Hepatocyte (in vitro differentiated cells): ENCODE data around the gene POGK.

ENCODE experiments used
- EZH2phosphoT487 ChIP-seq: fragments of 200-600 bp; sonication (generic); IDR thresholded peaks from one replicate; pipeline ENCODE4 v1.6.1; 2018; ENCODE audit warnings: antibody characterized with exemption, mild to moderate bottlenecking, low read depth, moderate library complexity; ENCODE audit not compliant: unreplicated experiment, severe bottlenecking
- TF ChIP-seq, protein P1 (sequence below): fragments of 200-600 bp; sonication (generic); IDR thresholded peaks from 2 replicates; pipeline ENCODE4 v1.5.1; 2016; ENCODE audit warnings: antibody characterized with exemption, mild to moderate bottlenecking; ENCODE audit not compliant: poor library complexity

DNA sequence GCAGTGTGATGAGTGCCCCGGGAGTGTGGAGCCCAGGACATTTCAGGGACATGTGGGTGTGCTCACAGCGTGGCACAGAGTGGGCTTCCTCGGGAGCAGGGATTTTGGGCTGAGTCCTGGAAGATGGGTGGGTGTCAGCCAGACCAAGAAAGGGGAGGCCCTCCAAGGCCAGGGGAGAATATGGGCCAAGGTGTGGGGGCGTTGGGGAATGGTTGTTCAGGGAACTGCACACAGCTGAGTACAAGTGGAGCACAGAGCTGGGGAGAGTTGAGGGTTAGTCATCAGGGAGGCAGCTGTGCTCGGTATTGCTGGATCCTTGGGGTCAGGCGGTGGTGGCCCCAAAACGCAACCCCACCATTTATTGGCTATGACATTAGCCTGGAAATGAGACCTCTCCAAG is 5.5 kb downstream of the POGK start:
- TF ChIP-seq, protein P1, sequence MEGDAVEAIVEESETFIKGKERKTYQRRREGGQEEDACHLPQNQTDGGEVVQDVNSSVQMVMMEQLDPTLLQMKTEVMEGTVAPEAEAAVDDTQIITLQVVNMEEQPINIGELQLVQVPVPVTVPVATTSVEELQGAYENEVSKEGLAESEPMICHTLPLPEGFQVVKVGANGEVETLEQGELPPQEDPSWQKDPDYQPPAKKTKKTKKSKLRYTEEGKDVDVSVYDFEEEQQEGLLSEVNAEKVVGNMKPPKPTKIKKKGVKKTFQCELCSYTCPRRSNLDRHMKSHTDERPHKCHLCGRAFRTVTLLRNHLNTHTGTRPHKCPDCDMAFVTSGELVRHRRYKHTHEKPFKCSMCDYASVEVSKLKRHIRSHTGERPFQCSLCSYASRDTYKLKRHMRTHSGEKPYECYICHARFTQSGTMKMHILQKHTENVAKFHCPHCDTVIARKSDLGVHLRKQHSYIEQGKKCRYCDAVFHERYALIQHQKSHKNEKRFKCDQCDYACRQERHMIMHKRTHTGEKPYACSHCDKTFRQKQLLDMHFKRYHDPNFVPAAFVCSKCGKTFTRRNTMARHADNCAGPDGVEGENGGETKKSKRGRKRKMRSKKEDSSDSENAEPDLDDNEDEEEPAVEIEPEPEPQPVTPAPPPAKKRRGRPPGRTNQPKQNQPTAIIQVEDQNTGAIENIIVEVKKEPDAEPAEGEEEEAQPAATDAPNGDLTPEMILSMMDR, result no peak
- TF ChIP-seq EZH2phosphoT487, result no peak
